ENCODE results near the gene STIMATE.

Gene STIMATE

GRCh38 chr3:52896151-52896550 lies 1.2 kb downstream of the STIMATE start:
- TF ChIP-seq ZNF341 (tag by site-specific recombination; IDR thresholded peaks at IDR 0.05; ENCODE audit: low read depth) = no peak
- no peak for TF ChIP-seq HOXC10 (CRISPR knock-in tag; IDR thresholded peaks at IDR 0.05)
- no peak for TF ChIP-seq ATF2 (tag by site-specific recombination; IDR thresholded peaks at IDR 0.05; ENCODE audit: low read depth)
- no peak for TF ChIP-seq ZSCAN23 (tag by site-specific recombination; IDR thresholded peaks at IDR 0.05)
- no peak for TF ChIP-seq ZNF660 (tag by site-specific recombination; IDR thresholded peaks at IDR 0.05)
- TF ChIP-seq ZFP37 (tag by site-specific recombination; IDR thresholded peaks at IDR 0.05) = no peak
- TF ChIP-seq ZFHX2 (tag by site-specific recombination; conservative IDR thresholded peaks at IDR 0.05) = no peak
- no peak for TF ChIP-seq ZNF624 (tag by site-specific recombination; IDR thresholded peaks at IDR 0.05)
- TF ChIP-seq ZBTB1 (tag by site-specific recombination; IDR thresholded peaks at IDR 0.05) = no peak
- no peak for TF ChIP-seq ZNF221 (tag by site-specific recombination; IDR thresholded peaks at IDR 0.05; ENCODE audit: borderline replicate concordance)
- no peak for TF ChIP-seq ZNF146 (tag by site-specific recombination; IDR thresholded peaks at IDR 0.05)
- no peak for TF ChIP-seq ZNF23 (tag by site-specific recombination; IDR thresholded peaks at IDR 0.05; ENCODE audit: borderline replicate concordance)
- TF ChIP-seq ZNF2 (tag by site-specific recombination; IDR thresholded peaks at IDR 0.05) = no peak
- TF ChIP-seq SP3 (tag by site-specific recombination; IDR thresholded peaks at IDR 0.05) = no peak
- TF ChIP-seq ZNF37A (tag by site-specific recombination; IDR thresholded peaks at IDR 0.05) = no peak
- TF ChIP-seq ZNF239 (tag by site-specific recombination; IDR thresholded peaks at IDR 0.05) = no peak
- no peak for TF ChIP-seq ZNF433 (tag by site-specific recombination; IDR thresholded peaks at IDR 0.05; ENCODE audit: low read depth)
- TF ChIP-seq ZNF549 (tag by site-specific recombination; IDR thresholded peaks at IDR 0.05) = no peak
- no peak for TF ChIP-seq ZNF626 (tag by site-specific recombination; IDR thresholded peaks at IDR 0.05)
- H3K27ac ChIP-seq (ENCODE audit: extremely low read depth, low read depth, low read length) = no peak overlapping the region
- no peaks in the 10 kb centered on the region for H3K9me3 ChIP-seq (ENCODE audit: control insufficient read depth, insufficient read depth, low read depth, low read length)
- POLR2A ChIA-PET = no interaction called here
- H3K36me3 ChIP-seq (ENCODE audit: control insufficient read depth in 2 of 2, insufficient read depth in 1 of 2, low read length in 2 of 2) = peaks cover 0 to 32% of the 10 kb centered on the region in 2 experiments; a peak in 1 of 3 replicates
- H3K4me1 ChIP-seq (ENCODE audit: control insufficient read depth, insufficient read depth, low read length) = no peaks in the 10 kb centered on the region
- CTCF ChIA-PET = interaction anchor here (0.7 kb wide), 1 partner anchor 40 kb away, joined by 3 read pairs; no protein-coding TSS in a partner anchor
- no peak overlapping the region; the same call in 1 of the 2 replicates for H3K4me3 ChIP-seq (ENCODE audit: low read depth, low read length)

- peaks cover 0 to 36% of the 10 kb centered on the region in 2 experiments; a peak in 1 of 3 replicates for H3K36me3 ChIP-seq (ENCODE audit: control insufficient read depth in 2 of 2, insufficient read depth in 1 of 2, low read length in 2 of 2)
- H3K4me1 ChIP-seq (ENCODE audit: control insufficient read depth, insufficient read depth, low read length) = no peaks in the 10 kb centered on the region
- H3K4me3 ChIP-seq (ENCODE audit: low read depth, low read length) = no peak overlapping the region
- TF ChIP-seq ZNF664 (tag by site-specific recombination; IDR thresholded peaks at IDR 0.05) = no peak
- no peak for TF ChIP-seq ZBTB48 (tag by site-specific recombination; IDR thresholded peaks at IDR 0.05)
- TF ChIP-seq KLF9 (tag by site-specific recombination; IDR thresholded peaks at IDR 0.05; ENCODE audit: low read depth) = no peak
- no peak for TF ChIP-seq ZNF239 (tag by site-specific recombination; IDR thresholded peaks at IDR 0.05)
- TF ChIP-seq ZBTB8A (tag by site-specific recombination; IDR thresholded peaks at IDR 0.05) = no peak
- no peak for TF ChIP-seq ZFHX2 (tag by site-specific recombination; conservative IDR thresholded peaks at IDR 0.05)
- no peak for TF ChIP-seq ZBTB1 (tag by site-specific recombination; IDR thresholded peaks at IDR 0.05)
- TF ChIP-seq GLIS2 (tag by site-specific recombination; IDR thresholded peaks at IDR 0.05) = no peak
- CTCF ChIA-PET = no interaction called here
- H3K27ac ChIP-seq (ENCODE audit: extremely low read depth, low read depth, low read length) = no peak overlapping the region
- no peaks in the 10 kb centered on the region for H3K9me3 ChIP-seq (ENCODE audit: control insufficient read depth, insufficient read depth, low read depth, low read length)
- POLR2A ChIA-PET = no interaction called here
Observed at GRCh38 chr3:52895418-52895817, 1.9 kb downstream of the STIMATE start.

GRCh38 chr3:52894756-52895155 lies 2.6 kb downstream of the STIMATE start:
- Histone ChIP-seq H3K36me3 (ENCODE audit: control insufficient read depth in 2 of 2, insufficient read depth in 1 of 2, low read length in 2 of 2) (peaks cover 0 to 36% of the 10 kb centered on the region in 2 experiments; a peak in 1 of 3 replicates), H3K9me3 (ENCODE audit: control insufficient read depth, insufficient read depth, low read depth, low read length) (no peaks in the 10 kb centered on the region), H3K27ac (ENCODE audit: extremely low read depth, low read depth, low read length) (no peak overlapping the region), H3K4me3 (ENCODE audit: low read depth, low read length) (no peak overlapping the region), H3K4me1 (ENCODE audit: control insufficient read depth, insufficient read depth, low read length) (no peaks in the 10 kb centered on the region)
- ChIA-PET CTCF (no interaction called here), POLR2A (no interaction called here)
- no peak for TF ChIP-seq ZNF664 (tag by site-specific recombination; IDR thresholded peaks at IDR 0.05)
- no peak for TF ChIP-seq ZNF600 (tag by site-specific recombination; IDR thresholded peaks at IDR 0.05)

Measured in HEK293 (cell line).